ENCODE measurements around the gene SLC25A26. TPM values are rescaled to one million over a fixed set of nuclear protein-coding genes. Genes with fewer than 3 reads are reported as not detected.
A peak's percentile ranks its signal among the peaks of the same experiment; 100 is the strongest.

SLC25A26 gene
- total RNA-seq, 1 experiment from 2014 or later = 22.4 TPM

DNA sequence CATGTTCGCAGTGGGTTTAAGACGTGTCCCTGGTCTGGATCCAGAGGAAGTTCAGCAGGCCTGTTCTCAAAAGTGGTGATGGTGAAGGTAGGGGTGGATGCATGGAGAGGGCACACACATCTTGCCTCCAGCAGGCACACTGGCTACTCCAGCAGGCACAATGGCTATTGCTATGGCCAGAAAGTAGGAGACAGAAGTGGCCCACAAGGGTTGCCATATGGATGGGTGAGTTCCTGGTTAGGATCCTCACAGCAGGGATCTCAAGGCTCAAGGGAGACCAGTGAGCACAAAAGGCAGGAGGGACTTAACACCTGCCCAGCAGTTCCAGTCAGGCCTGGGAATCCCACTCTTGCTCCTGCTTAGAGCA is 172.1 kb downstream of the SLC25A26 start:
- DNase-seq (ENCODE audit: extremely low read depth, low read depth) = no peak

DNA sequence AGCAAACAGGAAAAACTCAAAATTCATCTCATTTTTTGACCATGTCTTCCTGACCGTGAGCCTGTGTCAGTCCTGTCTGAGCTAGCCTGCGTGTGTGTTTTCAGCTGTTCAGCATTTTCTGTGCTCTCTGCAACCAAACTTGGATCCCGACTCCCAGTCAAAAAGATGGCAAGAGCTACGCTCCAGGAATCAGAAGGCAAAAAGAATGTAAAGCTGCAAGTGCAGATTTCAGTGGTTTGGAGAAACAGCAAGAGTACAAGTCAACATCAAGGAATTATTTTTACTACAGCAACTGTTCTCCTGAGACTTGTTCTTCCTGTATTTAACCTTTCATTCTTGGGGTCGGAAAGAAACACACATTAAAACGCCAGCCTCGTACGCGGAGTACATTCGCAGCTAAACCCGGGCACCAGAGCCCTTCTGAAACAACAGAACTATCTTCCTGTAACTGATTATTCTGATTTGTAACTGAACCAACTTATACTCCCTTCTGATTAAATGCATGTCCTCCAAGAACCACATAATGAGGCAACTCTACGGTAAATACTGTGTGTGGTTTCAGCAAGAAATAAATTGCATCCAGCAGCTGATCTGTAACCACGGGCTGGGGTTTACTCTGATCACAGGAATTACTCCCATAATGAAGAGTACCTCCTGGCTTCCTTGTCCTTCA is 172.7 kb downstream of the SLC25A26 start:
- no peak for DNase-seq (ENCODE audit: extremely low read depth, low read depth)

DNA sequence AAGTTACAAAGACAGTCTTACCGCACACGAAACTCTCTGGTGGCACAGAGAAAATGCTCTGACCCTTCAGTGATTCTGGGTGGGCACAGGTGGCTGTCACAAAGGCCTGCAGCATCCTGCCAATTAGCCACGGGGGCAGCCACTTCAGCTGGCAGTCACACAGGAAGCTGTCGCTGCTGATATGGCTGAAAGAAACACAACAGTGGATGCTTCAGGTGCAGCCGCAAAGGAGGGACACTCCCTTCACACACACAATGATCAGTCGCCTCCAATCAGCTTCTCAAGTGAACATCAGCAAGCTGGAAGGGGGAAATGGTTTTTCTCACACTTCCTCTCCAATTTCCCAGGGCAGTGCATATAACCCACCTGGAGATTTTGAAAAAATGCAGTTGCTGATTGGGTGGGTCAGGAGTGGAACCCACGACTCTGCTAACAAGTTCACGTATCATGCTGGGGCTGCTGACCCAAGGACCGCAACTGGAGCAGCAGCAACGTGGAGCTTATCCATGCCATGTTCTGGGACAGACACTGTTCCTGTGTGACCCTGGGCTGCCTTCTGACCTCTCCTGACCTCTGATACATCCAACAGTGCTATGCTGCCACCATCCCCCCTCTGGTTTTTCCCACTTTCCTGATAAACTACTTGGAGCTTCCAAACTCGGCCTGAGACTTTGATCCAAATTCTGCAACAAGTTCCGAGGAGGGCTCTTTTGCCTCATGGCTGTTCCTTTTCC is 173.4 kb downstream of the SLC25A26 start:
- no peak for DNase-seq (ENCODE audit: extremely low read depth, low read depth)

DNA sequence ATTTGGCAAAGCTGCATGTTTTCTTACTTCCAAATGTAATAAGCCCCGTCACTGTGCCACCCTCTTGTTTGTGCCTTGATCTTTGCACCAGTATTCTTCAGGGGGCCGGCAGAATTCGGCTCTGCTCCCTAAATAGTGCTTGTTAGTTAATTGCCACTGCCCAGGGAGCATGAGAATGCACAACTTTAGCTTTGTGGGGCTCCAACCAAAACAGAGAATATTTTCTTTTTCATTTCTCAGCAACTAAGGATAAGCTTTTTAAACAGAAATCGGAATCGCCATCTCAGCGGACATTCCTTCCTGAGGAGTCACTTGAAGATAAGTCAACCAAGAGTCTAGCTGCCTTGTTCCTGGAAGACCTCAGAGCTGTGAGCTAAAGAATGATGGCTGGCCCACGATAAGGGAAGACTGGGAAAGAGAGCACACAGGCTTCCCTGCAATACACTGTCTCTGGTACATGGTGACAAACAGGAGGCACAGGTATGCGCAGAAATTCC is 174.0 kb downstream of the SLC25A26 start:
- DNase-seq (ENCODE audit: extremely low read depth, low read depth) = no peak

DNA sequence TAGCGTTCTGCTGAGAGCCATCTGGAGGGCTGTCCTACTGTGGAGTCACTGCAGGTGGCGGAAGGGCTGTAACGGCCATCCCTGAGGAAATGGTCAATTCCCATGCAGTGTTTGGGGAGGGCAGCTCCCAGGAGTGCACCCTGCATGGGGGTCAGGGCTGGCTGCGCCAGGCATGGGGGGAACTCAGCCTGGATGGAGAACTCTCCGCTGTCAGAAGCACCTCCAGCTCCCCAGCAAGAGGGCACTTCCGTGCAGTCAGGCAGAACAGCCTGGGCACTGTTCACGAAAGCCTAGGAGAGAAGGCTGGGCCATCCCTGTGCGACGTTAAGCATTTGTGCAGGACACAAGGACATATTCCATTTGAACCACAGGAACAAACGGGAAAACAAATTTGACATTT is 174.8 kb downstream of the SLC25A26 start:
- no peak for DNase-seq (ENCODE audit: extremely low read depth, low read depth)

DNA sequence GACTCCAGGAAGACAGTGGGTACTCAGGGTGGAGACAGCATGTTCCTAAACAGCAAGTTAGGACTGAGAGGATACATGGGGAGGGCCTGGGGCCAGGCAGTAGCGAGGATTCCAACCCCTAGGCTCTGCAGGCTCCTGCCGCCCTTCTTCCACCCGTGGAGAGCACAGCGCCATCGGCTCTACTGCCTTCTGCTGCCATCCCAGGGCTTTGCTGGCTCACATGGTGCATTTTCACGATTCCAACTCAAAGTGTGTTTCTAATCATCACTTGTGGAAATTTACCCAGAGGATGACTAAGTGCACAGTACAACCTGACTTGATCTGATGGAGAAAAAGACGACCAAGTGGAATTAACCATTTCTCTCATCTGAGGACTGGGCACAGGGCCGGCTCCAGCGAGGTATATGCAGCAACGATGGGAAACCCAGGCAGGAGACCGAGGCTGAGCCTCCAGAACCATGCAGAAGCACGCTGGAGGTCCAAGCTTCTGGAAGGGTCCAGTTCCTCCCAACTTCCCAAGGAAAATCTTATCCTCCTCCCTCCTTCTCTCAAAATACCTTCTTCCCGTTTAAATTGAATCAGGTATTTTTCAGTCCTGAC is 175.5 kb downstream of the SLC25A26 start:
- no peak for DNase-seq (ENCODE audit: extremely low read depth, low read depth)

DNA sequence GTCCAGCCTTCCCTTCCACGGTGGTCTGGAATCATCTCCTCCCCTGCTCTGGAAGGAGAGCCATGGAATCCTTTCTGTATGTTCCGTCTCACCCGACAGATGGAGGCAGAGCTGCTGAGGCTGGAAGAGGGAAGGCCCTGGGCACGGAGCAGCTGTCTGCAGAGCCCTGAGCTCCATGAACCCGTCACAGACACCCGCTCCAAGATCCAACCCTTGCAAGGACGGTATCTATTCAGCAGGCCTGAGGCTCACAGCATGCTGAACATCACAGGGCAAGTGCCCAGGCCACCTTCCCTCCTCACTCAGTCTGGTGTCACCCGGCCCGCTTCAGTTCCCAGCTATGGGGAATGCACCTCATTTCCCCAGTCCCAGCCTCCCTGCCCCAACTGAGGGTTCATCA is 176.1 kb downstream of the SLC25A26 start:
- no peak for DNase-seq (ENCODE audit: extremely low read depth, low read depth)

DNA sequence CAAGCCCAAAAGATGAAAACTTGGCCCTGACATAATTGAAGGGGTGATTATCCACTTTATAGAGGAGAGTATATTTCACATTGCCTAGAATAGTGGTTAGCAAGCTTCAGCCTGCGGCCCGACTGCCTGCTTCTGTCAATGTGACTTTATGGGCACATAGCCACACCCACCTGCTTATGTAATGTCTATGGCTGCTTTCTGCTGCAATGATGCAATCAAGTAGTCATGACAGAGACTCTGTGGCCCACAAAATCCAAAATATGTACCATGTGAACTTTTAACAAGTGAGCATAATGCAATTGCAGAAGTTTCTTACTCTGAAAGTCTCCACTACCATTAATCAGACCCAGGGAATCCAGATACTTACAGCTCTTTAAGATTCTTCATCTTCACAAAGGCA is 176.9 kb downstream of the SLC25A26 start:
- peak; percentile 13 for DNase-seq (ENCODE audit: extremely low read depth, low read depth)

DNA sequence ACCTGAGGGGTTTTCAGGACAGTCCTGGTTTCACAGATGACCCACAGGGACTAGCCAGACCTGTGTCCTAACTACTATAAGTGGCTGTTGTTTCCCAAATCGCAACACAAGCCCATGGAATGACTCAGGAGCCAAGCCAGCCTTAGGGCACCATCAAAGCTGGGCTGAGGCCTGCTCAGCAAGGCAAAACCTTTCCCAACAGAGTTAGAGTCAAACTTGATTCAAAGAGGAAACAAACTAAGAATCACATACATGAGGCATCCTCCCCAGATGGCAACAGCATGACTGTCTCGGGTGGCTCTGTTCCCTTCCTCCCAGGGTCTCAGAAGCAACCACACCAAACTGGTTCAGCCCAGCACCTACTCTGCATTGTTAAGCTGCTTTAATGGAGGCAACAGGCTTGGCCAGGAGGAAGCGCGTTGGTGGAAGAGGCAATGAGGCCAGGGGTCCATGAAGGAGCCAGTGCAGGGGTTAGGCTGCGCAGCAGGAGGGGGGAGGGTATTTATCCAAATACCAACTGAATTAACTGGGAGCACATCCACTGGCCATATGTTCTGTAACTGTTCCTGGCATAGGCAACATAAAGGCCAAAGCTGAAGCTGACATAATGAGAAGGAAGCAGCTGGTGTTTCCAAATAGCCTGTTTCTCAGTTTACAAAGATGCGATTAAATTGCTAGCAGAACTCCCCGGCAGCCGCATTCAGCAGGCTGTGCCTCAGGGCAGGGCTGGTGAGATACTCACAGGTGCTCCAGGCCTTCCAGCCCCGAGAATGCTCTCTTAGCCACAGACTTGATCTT is 177.6 kb downstream of the SLC25A26 start:
- DNase-seq (ENCODE audit: extremely low read depth, low read depth) = no peak

DNA sequence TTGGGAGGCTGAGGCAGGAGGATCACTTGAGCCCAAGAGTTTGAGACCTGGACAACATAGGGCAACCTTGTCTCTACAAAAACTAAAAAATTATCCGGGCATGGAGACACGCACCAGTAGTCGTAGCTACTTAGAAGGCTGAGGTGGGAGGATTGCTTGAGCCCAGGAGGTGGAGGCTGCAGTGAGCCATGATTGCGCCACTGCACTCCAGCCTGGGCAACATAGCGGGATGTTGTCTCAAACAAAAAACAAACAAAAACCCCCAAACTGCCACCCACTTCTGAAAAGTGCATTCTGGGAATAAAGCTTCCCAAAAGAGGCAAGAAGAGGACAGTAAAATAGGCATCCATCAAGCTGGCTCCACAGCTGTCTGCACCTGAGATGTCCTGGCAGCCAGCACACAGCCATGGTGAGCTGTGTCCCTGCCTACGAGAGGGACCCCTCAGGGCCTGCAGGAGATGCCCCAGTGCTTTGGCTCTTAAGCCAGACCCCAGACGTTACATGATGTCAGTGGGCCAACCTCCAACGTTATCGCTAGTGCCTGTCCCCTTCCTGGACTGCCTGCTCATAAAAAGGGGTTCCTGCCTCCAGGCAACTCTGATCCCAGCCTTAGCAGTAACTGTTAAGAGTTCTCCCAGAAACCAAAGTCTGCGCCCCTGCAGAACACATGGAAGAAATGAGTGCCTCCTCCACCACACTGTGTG is 178.9 kb downstream of the SLC25A26 start:
- no peak for DNase-seq (ENCODE audit: extremely low read depth, low read depth)

DNA sequence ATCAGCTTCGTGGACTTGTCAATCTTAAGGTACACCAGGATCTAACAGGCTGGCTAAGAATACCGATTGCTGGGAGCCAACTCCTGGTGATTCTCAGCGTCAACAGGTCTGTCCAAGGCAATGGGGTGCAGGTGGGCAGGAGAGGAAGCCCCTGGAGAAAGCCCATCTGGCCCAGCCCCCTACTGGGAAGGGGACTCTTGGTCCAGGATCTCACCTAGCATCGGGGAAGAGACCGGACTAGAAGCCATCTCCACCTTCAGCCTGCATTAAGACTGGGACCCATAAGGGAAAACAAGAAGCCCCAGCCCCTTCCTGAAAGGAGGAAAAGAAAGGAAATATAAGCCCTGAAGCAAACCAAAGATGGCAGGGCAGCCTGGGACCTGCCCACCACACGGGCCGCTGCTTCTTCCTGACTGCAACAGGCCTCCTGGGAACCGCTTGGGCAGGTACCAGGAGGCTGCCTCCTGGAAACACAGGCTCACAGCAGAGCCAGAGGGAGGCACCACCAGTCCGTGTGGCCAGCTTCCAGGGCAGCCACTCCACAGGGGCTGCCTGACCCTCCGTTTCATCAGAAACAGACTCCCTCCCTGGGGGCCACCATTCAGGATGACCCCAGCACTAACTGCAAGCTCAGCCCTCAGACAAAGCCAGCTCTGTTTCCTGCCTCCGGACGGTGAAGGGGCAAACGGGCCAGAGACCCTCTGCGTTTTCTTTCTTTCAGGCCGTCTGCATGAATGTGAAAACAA is 179.8 kb downstream of the SLC25A26 start:
- no peak for DNase-seq (ENCODE audit: extremely low read depth, low read depth)

DNA sequence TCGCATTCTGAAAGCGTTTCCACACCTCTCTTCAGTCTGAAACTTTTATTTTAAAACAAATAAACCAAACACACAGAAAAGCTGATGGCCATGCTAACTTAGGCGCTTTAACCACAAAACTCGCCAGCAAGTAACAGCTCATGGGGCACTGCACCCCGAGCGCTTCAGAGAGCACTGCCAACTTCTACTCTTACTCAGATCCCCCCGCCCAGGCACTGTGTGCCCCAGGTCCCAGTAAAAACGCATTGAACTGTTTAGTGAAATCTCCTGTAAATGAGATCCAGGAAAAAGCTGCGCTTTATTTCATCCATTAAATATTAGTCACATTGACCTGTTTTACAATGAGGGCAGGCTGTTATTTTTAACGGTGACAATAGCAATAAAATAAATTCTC is 180.4 kb downstream of the SLC25A26 start:
- no peak for DNase-seq (ENCODE audit: extremely low read depth, low read depth)

DNA sequence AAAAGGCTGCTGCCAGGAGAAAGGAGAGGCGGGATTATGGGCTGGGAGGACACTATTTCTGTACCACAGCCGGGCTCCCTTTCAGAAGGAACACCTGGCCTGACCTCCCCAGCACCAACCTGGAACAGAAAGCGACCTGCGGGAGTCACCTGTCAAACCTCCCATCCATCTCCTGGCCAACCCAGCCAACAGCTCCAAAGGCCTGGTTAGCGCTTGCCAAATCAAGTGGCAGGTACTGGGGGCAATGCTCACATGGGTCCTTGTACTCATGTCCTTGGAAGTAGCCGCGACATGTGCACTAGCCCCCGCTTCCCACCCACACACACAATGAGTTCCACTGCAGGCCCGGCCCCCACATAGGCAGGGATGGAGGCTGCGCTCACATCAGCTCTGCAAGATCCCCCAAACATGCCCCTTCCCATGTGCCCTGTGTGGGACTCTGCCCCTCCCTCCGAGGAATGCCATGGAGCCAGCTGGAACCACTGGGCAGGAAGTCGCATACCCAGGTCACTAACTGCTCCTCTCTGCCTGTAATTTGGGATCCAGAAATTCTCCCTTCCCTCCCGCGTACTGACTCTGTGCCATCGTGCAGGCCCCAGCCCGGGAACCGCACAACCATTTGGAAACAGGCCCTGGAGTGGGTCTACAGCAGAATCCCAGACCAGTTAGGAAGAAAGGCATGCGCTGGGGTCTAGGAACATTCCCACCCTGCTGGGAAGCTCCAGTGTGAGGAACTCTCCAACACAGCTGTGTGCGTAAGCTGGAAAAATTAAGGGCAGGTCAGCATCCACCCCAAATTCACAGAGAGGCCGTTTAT is 181.1 kb downstream of the SLC25A26 start:
- no peak for DNase-seq (ENCODE audit: extremely low read depth, low read depth)

DNA sequence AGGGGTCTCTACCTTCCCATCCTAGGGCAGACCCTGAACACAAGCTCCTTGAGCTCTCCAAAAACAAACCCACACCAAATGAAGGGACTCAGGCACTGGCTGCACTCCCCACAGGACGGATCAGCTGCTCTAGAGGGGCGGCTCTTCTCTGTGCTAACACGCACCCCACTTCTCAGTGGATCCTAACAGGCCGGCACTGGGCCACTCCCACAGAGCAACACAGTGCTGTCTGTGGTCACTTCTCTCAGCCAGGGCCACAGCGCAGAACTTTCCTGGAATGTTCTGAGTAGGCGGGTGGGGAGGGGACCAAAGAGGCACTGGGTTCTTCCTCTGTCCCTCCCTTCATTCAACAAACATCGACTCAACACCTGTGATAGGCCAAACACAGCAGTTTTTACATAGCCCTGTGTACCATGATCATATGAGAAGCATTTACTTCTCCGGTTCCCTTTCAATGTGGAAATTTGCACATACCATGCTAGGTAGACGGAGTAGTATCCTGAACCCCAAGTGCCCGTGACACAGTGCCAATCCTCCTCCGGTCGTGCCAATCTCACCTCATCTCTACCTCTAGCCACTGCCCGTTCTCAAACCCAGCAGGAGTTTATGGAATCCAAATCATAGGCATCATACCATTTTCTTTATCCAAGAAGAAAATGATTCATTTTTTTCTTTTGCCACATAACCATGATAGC is 181.9 kb downstream of the SLC25A26 start:
- DNase-seq (ENCODE audit: extremely low read depth, low read depth) = no peak

DNA sequence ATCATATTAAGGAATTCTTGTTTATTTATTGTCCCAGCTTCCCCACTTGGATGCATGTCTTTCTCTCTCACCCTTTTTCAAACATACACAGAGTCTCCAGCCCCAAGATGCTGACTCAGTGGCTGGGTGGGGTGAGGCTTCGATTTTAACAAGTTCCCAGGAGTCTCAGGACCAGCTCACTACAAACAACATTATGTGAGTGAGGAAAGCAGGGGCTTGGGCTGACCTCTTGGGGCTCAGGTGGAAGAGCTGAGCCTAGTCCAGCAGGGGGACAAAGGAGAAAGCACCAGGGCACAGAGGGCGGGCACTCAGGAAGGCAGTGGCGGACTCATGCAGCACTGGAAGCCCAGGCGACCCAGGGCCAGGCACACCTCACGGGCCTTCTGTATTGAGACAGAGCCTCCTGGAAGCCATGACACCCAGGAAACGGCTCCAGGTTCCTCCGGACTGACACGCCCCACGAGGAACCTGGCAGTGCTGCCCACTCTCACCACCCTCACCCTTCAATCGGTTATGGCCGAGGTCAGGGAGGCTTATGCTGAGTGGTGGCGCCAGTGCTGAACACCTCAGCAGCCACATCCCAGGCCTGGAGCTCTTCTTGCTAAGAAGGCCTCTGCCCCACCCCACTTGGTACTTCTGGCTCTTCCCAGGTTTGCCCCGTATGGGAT is 182.7 kb downstream of the SLC25A26 start:
- DNase-seq (ENCODE audit: extremely low read depth, low read depth) = no peak

DNA sequence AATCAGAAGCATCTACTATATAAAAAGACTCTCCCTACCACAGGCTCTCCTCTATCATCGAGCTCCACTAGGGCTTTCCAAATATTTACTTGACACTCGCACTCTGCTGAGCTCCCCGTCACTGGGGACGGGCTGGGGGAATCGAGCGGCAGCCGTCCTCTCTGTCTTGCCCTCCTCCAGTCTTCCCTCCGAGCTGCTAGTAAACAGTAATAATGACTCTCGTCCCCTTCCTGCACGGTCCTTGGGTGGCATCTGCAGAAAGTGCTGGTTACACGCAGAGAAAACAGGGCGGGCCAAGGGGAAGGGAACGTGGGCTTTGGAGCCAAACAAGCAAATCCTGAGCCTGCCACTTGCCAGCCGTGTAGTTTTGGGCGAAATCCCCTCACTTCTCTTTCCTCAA is 183.4 kb downstream of the SLC25A26 start:
- no peak for DNase-seq (ENCODE audit: extremely low read depth, low read depth)

DNA sequence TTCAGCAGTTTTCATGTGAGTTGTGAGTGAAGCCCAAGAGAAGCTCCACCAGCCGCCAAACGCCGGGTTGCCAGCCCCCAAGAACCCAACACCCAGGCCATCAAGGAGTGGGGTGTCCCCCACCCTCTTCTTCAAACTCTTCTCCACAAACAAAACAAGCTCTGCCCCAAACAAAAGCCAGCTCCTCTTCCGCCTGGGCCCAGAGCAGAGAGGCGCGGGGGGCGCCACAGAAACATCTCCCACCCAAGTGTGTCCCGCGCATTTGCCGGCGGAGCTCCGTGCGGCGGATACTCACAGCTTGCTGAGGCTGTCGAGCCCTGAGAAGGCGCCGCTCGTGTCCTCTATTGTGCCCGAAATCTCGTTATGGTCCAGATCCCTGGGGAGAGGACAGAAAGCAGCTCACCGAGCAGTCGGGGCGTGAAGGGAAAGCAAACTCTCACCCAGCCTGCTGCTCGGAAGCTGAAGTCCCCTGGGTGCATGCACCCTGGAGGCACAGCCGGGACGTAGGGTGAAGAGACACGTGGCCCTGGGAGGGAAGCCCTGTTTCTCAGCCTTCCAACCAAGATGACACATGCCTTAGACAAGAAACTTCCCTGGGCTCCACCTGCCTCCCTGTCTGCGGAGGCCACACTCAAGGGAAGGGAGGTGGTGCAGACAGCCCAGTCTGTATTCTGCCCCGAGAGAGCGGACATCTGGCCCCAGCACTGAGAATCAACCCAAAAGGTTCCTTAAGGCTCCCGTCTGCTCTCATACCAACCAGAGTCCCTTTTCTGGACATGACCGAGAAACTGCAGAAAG is 184.3 kb downstream of the SLC25A26 start:
- no peak for DNase-seq (ENCODE audit: extremely low read depth, low read depth)

Measured in NCI-H460 (cell line).